ENCODE data around the gene TNS2. TPM values are rescaled to one million over a fixed set of nuclear protein-coding genes. Genes with fewer than 3 reads are reported as not detected.

TNS2 gene
- total and polyA plus RNA-seq, 9 of the 15 experiments (the other 6 are each of a cell fraction or from before 2014, with no cell fraction given), result 0.28 to 3.1 (median 1.2) TPM; not detected in 1

DNA sequence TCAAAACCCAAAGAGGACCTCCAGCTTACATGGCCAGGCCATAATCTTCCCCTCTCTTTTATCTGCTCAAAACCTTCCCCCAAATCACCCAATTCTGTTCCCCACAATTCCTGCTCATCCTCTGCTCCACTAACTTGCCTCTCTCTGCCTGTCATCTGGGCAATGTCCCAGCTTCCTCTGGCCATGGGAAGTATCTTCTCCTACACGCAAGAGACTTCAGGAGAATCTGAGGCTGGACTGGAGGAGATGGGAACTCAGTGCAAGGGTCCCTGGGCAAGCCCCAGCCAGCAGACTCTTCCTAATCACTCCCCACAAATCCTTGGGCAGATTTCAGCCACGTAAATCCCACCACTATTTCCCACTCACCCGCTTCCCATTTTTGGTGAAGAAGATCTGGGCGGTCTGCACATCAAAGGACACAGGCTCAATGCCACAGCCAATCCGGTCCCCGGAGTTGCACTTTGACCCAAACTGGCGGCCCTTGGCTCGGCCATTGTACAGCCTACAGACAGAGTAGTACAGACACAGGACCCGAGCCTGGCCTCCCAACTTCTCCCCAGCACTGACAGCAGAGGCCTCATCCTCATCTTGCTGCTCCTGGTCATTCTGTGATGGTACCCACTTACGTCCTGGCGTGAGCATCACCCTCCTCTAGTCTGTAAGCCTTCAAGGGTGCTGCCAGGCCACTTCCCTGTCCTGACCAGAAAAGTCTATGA, 24.6 kb downstream of the TNS2 start:
- Histone ChIP-seq H4K20me1 (replicated peaks; ENCODE audit: control insufficient read depth, insufficient read depth, low read length) (no peaks in the 10 kb centered on the region), H3K4me2 (ENCODE audit: insufficient read depth, low read length) (no peak overlapping the region), H3K27me3 (ENCODE audit: control insufficient read depth in 2 of 2, insufficient read depth in 2 of 2, low read length in 2 of 2) (no peaks in the 10 kb centered on the region), H2AFZ (ENCODE audit: low read depth, low read length) (no peak overlapping the region), H3K9ac (ENCODE audit: insufficient read depth in 1 of 2, low read depth in 2 of 2, low read length in 2 of 2) (no peak overlapping the region), H3K4me1 (replicated peaks in 1 of 2; ENCODE audit: control insufficient read depth in 2 of 2, insufficient read depth in 2 of 2, low read length in 2 of 2) (peaks cover 22 to 35% of the 10 kb centered on the region in 2 experiments), H3K9me1 (ENCODE audit: control insufficient read depth, insufficient read depth, low read length) (no peaks in the 10 kb centered on the region), H3K27ac (ENCODE audit: extremely low read depth, low read depth, low read length) (no peak overlapping the region), H3K9me3 (replicated peaks; ENCODE audit: control insufficient read depth, insufficient read depth, low read depth, low read length) (no peaks in the 10 kb centered on the region), H3K4me3 (no peak overlapping the region), H3K36me3 (ENCODE audit: control insufficient read depth, insufficient read depth, low read length) (peaks cover 14% of the 10 kb centered on the region; the same call in 2 of the 3 replicates), H3K79me2 (ENCODE audit: control insufficient read depth, insufficient read depth, low read length) (peaks cover 8% of the 10 kb centered on the region; the same call in 2 of the 3 replicates)
- 85% methylated on average over 11 of the region's 11 CpGs for WGBS (ENCODE audit: insufficient coverage, low coverage, missing lambda C conversion rate)
- TF ChIP-seq, protein P1, sequence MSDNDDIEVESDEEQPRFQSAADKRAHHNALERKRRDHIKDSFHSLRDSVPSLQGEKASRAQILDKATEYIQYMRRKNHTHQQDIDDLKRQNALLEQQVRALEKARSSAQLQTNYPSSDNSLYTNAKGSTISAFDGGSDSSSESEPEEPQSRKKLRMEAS (CRISPR knock-in tag; IDR thresholded peaks at IDR 0.05), result 0 out of 2 replicates have a peak, but pooled peaks have one; percentile 20
- TF ChIP-seq ELF1 (tag; IDR thresholded peaks at IDR 0.05), result no peak
- ATAC-seq (no peak), FAIRE-seq (no peak), DNase-seq (ENCODE audit: extremely low read depth in 1 of 4, low spot score in 3 of 4) (no peak)
- POLR2A ChIA-PET, result interaction anchor here (0.7 kb wide), 1 partner anchor 19 kb away, joined by 3 read pairs; no protein-coding TSS in a partner anchor
- BruUV-seq (replicated peaks), result no TSS peak
- intact Hi-C loops (cut with micrococcal nuclease), result no loop called here
- in situ Hi-C loops (cut with MboI), result no loop called here
- CTCF ChIA-PET (ENCODE audit: low intra/inter-chr PET ratio), result interaction anchor here (0.7 kb wide), 1 partner anchor 178 kb away, joined by 4 read pairs; no protein-coding TSS in a partner anchor

DNA sequence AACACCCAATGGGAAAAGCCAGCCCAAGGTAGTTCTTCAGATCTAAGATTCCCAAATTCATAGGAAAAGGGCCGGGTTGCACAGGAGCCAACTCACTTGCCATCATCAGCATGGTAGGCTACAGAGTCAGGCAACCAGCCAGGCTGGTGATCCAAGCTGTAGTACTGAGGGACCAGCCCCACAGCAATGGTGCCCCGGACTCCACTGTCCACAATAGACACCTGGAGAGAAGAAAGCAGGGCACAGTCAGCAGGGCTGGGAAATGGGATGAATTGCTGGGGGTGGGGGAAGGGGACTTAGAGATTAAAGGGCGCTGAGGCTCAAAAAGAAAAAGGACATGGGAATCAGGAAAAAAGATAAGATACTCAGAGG, 25.1 kb downstream of the TNS2 start:
- FAIRE-seq (no peak), ATAC-seq (no peak), DNase-seq (ENCODE audit: extremely low read depth in 1 of 4, low spot score in 3 of 4) (no peak)
- intact Hi-C loops (cut with micrococcal nuclease) (no loop called here), in situ Hi-C loops (cut with MboI) (no loop called here)
- H3K79me2 ChIP-seq (ENCODE audit: control insufficient read depth, insufficient read depth, low read length), result peaks cover 8% of the 10 kb centered on the region; the same call in 2 of the 3 replicates
- H2AFZ ChIP-seq (ENCODE audit: low read depth, low read length), result no peak overlapping the region
- H3K9me1 ChIP-seq (ENCODE audit: control insufficient read depth, insufficient read depth, low read length), result no peaks in the 10 kb centered on the region
- H3K27me3 ChIP-seq (ENCODE audit: control insufficient read depth in 2 of 2, insufficient read depth in 2 of 2, low read length in 2 of 2), result no peaks in the 10 kb centered on the region
- no peak overlapping the region for H3K27ac ChIP-seq (ENCODE audit: extremely low read depth, low read depth, low read length)
- peaks cover 22 to 40% of the 10 kb centered on the region in 2 experiments for H3K4me1 ChIP-seq (replicated peaks in 1 of 2; ENCODE audit: control insufficient read depth in 2 of 2, insufficient read depth in 2 of 2, low read length in 2 of 2)
- 55% methylated on average over 3 of the region's 3 CpGs for WGBS (ENCODE audit: insufficient coverage, low coverage, missing lambda C conversion rate)
- TF ChIP-seq SREBF1 (IDR thresholded peaks at IDR 0.05; ENCODE audit: borderline replicate concordance, low read depth, low read length) (no peak), ZNF311 (CRISPR knock-in tag; IDR thresholded peaks at IDR 0.05) (no peak), XRCC4 (IDR thresholded peaks at IDR 0.05; ENCODE audit: extremely low read depth, insufficient read depth, insufficient read length) (no peak), TBL1XR1 (IDR thresholded peaks at IDR 0.05; ENCODE audit: low read length in 2 of 2) (no peak), PURB (CRISPR knock-in tag; IDR thresholded peaks at IDR 0.05; ENCODE audit: low read depth) (no peak), ZNF232 (CRISPR knock-in tag; IDR thresholded peaks at IDR 0.05) (no peak), HDAC1 (IDR thresholded peaks at IDR 0.05) (no peak), TOE1 (IDR thresholded peaks at IDR 0.05; ENCODE audit: borderline replicate concordance) (no peak), TOE1 (CRISPR knock-in tag; IDR thresholded peaks at IDR 0.05; ENCODE audit: borderline replicate concordance, low read depth) (no peak)
- TF ChIP-seq, protein P2, sequence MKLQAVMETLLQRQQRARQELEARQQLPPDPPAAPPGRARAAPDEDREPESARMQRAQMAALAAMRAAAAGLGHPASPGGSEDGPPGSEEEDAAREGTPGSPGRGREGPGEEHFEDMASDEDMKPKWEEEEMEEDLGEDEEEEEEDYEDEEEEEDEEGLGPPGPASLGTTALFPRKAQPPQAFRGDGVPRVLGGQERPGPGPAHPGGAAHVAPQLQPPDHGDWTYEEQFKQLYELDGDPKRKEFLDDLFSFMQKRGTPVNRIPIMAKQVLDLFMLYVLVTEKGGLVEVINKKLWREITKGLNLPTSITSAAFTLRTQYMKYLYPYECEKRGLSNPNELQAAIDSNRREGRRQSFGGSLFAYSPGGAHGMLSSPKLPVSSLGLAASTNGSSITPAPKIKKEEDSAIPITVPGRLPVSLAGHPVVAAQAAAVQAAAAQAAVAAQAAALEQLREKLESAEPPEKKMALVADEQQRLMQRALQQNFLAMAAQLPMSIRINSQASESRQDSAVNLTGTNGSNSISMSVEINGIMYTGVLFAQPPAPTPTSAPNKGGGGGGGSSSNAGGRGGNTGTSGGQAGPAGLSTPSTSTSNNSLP (IDR thresholded peaks at IDR 0.05; ENCODE audit: borderline replicate concordance, low read depth, low read length), result no peak
- TF ChIP-seq, protein P1 (CRISPR knock-in tag; IDR thresholded peaks at IDR 0.05), result no peak
- peaks cover 14% of the 10 kb centered on the region; the same call in 2 of the 3 replicates for H3K36me3 ChIP-seq (ENCODE audit: control insufficient read depth, insufficient read depth, low read length)
- H3K4me3 ChIP-seq, result no peak overlapping the region
- no peak overlapping the region for H3K4me2 ChIP-seq (ENCODE audit: insufficient read depth, low read length)
- no peaks in the 10 kb centered on the region for H3K9me3 ChIP-seq (replicated peaks; ENCODE audit: control insufficient read depth, insufficient read depth, low read depth, low read length)
- ChIA-PET CTCF (ENCODE audit: low intra/inter-chr PET ratio) (no interaction called here), POLR2A (no interaction called here)
- no TSS peak for BruUV-seq (replicated peaks)
- H4K20me1 ChIP-seq (replicated peaks; ENCODE audit: control insufficient read depth, insufficient read depth, low read length), result no peaks in the 10 kb centered on the region
- no peak overlapping the region for H3K9ac ChIP-seq (ENCODE audit: insufficient read depth in 1 of 2, low read depth in 2 of 2, low read length in 2 of 2)
